NCI-H2196 treated with DMSO at 0.1 percent for 48 hours (cell line): ENCODE results near the gene RIPOR3.
"Not testable (repeated sequence)": the region's sequence is repeated elsewhere in the genome, so short reads cannot be mapped to it uniquely, and the experiment has no call there.

Experiments used
- DNase-seq: peaks from one replicate; lab custom pipeline; 2025; ENCODE audit not compliant: unreplicated experiment; lab: John Stamatoyannopoulos, UW

Gene RIPOR3

GRCh38 chr20:50682065-50682464 lies 9.3 kb downstream of the RIPOR3 start:
- no peak for DNase-seq

DNA sequence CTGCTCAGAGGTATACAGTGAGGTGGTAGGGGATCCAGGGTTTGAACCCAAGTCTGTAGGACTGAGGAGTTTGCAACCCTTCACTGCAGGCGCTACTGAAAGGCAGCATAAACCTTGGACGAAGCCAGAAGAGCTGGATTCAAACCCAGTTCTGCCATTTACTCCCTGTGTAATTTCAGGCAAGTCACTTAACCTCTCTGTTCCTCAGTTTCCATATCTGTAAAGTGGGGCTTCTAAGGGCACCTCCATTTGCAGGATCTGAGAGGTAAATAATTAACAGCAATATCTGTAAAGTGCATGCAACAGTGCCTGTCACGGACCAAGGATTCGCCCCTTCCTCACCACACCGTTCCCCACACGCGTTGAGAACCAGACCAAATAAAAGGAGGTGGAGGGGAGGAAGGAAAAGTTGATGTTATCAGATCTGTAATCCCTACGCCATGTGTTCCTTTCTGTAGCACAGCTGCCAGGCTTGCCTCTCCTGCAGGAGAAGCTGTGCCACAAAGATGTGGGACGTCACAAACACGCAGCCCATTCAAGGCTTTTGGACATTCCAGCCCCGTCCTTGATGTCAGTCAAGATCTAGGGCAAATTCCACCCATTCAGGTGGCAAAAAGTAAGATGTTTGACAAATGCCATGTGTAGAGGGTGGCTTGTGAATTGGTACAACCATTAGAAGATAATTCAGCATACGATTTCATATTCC lies 9.8 kb downstream of the RIPOR3 start:
- no peak for DNase-seq

- DNase-seq = no peak
Observed at GRCh38 chr20:50680105-50680960, 11.0 kb downstream of the RIPOR3 start.

DNA sequence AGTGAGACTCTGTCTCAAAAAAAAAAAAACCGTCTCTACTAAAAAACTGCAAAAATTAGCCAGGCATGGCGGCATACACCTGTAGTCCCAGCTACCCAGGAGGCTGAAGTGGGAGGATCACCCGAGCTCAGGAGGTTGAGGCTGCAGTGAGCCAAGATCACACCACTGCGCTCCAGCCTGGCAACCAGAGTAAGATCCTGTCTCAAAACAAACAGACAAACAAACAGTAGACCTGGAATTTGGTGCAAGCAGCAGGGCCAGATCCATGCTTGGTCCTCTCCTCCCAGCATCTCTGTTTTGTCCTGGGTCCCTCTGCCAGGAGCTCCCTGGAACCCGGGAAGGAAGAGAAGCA lies 11.6 kb downstream of the RIPOR3 start:
- DNase-seq = no peak

- DNase-seq = peak; percentile 6
Observed at GRCh38 chr20:50678169-50678898, 13.0 kb downstream of the RIPOR3 start.

DNA sequence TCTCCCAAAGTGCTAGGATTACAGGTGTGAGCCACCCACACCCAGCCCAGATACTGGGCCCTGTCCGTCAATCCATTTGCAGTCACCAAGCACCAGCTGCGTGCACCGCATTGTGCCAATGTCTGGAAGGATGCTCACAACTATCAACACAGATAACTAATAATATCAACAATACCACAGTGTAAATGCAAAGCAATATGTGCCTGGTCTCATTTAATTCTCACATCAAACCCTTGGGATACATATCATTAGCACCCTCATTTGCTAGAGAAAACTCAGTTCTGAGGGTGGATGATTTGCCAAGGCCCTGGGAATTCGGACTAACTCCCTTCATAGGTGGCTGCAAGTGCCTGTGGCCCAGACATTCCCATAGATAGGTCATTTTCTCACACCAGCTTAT lies 14.5 kb downstream of the RIPOR3 start:
- DNase-seq = no peak

DNA sequence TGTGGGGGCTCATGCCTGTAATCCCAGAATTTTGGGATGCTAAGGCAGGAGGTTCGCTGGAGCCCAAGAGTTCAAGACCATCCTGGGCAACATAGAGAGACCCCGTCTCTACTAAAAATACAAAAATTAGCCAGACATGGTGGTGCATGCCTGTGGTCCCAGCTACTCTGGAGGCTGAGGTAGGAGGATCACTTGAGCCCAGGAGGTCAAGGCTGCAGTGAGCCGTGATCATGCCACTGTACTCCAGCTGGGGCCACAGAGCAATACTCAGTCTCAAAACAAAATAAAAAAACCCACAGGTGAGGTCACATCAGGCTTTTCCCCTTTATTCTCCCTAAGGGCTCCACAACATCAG lies 15.0 kb downstream of the RIPOR3 start:
- DNase-seq = not testable (repeated sequence)

DNA sequence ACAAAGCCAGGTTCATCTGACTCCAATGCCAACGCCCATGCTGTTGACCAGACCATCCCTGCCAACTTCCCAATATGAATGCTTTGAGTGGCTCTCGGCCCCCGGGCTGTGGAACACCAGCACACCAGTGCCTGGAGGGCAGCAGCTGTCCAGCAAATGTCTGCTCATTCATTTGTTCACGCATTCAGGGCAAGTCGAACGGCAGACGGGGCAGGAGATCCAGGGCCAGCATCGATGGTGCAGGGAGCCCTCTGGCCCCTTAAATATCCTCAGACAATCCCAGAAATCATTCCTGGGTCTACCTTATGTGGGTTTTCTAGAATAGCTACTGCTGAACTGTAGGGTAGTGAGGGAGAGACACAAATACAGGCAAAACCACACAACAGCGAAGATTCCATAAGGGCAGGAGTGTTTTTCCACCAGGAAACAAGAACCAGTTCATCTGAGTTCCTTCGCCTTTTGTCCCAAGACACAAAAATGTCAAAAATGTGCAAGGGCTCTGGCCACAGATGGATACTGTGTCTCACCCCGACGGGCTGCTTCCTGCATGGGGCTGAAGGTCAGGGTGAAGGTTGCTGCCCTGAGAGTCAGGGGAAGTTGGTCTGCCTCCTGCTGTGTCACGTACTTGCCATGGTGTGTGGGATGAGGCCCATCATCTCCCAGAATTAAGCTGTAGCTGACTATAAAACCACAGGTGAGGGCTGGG lies 15.5 kb downstream of the RIPOR3 start:
- no peak for DNase-seq

- DNase-seq = no peak
Observed at GRCh38 chr20:50674138-50674825, 17.1 kb downstream of the RIPOR3 start.

DNA sequence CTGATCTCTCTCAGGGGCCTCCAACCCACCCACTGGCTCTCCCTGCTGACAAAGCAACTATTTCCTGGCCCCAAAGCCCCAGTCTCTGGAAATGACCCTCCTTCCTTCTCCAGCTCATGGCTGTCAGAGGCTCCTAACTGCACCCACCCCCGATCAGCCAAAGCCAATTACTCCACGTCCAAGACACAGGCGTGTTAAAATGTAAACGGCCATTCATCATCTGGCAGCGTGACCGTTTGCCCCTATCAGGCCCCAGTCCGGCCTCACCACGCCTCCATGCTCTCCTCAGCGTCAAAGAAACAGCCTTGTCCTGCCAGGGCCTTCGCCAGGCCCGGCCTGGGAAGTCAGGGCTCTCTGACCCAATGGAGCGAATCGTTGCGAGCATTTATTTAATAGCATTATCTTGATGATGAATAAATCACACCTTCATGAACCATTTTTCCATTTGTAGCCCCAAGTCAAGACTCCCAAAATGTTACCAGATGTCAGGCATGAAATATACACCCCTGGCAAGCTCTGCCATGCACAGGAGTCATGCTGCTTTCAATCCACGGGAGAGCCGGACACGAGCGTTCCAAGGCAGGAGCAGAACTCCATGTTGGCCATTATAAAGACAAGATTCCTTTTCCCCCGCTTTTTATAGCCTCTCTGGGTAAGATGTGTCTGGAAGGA lies 17.7 kb downstream of the RIPOR3 start:
- no peak for DNase-seq

GRCh38 chr20:50673146-50673465 lies 18.2 kb downstream of the RIPOR3 start:
- DNase-seq = no peak

DNA sequence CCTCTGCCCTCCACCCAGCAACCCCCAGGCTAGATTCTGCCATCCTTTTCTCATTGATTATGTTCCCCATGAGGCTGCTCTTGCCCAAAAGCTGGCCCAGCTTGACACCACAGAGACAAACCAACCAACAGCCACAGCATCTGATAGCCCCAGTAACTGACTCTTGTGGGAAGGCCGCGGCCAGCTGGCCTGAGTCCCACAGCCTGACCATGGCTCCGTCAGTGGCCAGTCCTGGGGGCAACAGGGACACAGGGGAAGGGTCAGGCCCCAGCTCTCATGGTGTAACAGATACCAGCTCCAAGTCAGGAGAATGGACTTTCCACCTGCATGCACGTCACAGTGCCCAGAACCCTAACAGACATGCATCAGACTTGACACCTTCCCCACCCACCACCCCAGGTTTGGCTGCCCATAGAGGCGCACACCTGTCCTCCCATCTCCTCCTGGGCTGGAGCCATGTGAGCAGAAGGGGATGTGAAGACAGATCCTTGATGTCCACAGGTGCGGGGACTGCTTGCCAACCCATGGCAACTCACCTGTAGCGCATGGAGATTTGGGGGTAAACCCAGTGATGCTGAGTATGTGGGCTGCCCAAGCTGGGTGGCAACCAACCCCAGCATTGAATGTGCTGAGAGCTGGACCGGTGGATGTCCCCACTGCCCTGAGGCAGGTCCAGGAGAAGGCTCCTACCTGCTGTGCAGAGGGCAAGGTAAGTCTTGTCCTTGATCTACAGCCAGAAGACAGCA lies 18.8 kb downstream of the RIPOR3 start:
- no peak for DNase-seq

GRCh38 chr20:50671626-50672025 lies 19.7 kb downstream of the RIPOR3 start:
- no peak for DNase-seq

GRCh38 chr20:50671010-50671409 lies 20.3 kb downstream of the RIPOR3 start:
- DNase-seq = not testable (repeated sequence)

DNA sequence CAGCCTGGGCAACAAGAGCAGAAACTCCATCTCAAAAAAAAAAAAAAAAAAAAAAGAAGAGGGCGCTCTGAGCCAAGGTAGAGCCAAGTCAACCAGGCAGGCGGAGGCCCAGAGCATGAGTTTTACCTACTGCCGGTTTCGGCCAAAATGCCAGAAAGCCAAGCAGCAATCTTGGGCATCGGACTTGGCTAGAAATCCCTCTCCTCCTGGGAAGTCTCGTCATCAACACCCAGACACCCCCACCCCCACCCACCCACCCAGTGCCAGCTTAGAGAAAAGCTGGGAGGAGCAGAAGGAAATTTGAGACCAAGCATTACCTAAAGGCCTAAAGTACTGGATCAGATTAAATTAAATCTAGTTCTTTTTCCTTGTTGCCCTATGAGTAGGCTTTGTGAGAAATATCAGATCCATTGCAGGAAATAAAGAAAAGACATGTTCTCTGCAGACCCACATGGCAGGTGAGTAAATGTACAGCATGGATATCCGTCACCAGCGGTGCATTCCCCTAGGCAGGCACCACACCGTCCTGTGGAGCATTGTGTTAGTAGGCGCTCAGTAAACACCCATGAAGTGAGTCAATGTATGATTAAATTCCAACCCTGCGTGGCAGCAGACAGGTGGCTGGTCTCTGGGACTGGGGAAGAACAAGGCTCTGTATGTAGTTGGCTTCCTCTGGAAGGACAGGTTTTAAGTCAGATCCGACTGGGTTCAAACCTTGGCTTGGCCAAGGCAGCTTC lies 21.0 kb downstream of the RIPOR3 start:
- peak; percentile 59 for DNase-seq

- no peak for DNase-seq
Observed at GRCh38 chr20:50668798-50669197, 22.5 kb downstream of the RIPOR3 start.

DNA sequence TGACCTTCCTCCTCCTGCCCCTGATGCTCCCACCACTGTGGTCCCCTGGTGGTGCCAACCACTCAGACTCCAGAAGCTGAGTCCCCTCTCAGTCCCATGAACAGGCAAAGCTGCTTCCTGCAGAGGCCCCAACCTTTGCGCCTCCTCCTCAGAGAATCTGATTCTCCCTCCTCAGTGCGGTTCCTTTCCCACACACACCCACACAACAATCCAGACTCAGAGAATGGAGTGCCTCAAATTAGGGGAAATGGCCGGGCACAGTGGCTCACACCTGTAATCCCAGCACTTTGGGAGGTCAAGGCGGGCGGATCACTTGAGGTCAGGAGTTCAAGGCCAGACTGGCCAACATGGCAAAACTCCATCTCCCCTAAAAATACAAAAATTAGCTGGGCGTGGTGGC lies 23.0 kb downstream of the RIPOR3 start:
- no peak for DNase-seq

- no peak for DNase-seq
Observed at GRCh38 chr20:50666709-50667298, 24.5 kb downstream of the RIPOR3 start.

DNA sequence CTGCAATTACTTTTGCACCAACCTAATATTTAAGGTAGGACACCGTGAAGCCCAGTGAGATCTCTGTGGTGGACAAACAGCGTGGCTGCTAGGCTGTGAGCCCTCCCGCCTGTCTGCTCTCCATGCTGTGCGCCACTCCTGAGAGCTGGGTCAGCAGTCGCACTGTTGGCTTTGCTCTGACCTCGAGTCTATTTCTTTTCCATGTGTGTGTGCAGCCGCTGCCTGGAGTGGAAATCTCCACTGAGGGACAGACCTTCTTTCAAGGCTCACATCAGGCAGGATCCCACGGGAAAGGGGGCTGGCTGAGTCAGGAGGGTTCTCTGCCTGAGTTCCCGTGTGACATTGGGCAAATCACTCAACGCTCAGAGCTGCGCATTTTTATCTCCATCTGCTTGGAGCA lies 27.1 kb downstream of the RIPOR3 start:
- no peak for DNase-seq
